NCI-H510A (cell line): ENCODE results near the gene FAM168A.

Experiments used
- DNase-seq: peaks from one replicate; lab custom pipeline; 2025; lab: John Stamatoyannopoulos, UW

FAM168A gene

DNA sequence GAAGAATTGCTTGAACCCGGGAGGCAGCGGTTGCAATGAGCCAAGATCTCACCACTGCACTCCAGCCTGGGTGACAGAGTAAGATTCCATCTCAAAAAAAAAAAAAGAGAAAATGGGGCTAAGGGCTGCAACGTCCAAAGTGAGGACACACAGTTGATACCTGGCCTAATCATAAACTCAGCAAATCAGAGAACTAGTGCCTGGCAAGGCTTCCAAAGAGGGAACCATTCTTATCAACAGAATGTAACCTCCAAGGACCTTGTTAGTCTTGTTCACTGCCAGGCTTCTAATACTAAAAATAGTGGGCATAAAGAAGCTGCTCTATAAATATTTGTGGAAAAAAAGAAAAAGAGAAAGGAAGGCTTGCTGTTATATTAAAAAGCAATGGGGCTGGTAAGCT lies 42.3 kb downstream of the FAM168A start:
- no peak for DNase-seq

DNA sequence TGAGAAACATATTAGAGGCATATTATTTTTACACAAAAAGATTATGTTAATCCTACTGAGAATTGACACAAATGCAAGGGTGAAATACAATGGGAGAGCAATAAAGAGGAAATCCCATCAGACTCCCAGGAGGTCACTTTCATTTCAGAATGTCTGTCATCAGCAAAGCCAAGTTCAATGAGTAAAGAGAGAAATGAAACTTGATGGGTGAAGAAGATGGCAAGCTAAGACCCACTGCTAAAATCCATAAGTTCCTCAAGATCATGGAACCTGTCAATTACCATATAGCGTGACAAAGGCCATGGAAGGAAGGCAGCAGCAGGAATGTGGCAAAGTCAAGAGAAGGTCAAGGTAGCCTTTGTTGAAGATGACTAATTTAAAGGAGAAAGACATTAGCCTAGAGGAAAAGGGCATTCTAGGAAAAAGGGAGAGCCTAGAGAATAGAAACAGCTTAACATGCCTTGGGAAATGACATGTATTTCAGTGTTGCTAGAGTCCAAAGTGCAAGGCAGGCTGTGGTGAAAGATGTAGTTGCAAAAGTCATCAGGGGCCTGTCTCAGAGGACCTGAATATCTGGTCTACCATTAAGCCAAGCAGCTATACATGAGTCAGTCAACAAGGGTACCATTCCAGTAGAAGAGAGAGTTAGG lies 43.1 kb downstream of the FAM168A start:
- DNase-seq: no peak

DNA sequence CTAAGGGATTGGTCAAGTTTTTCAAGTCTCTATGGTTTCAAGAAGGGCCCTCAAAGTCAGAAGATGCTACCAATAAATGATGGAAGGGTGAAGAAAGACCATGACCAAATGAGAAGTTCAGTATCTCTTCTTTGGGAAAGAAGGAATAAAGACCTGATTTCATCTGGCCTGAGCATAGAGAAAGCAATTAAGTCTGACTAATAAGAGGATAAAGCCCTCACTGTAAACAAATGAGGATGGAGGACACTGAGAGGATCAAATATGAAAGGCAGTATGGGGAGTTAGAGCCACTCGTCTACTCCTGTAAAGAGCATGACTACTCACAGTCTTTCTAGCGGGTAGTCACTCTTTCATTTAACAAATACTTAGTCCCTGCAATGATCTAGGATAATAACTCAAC lies 44.6 kb downstream of the FAM168A start:
- DNase-seq: no peak

DNA sequence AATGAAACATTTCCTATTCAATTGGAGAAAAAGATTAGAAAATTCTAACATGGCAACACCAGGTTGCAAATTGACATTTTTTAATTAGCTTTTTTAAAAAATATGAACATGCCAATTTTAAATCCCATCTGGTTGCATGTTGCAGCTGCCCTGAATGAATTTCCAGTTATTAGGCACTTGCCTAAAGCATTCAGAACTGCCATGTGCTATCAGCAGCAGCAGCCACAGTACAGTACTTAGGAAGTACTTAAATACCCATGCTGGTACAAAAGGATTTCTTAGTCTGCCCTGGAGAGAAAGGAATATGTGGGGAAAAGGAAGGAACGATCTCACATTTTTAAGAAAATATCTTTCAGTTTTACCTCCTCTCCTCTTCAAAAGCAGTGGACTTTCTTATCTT lies 46.2 kb downstream of the FAM168A start:
- no peak for DNase-seq

DNA sequence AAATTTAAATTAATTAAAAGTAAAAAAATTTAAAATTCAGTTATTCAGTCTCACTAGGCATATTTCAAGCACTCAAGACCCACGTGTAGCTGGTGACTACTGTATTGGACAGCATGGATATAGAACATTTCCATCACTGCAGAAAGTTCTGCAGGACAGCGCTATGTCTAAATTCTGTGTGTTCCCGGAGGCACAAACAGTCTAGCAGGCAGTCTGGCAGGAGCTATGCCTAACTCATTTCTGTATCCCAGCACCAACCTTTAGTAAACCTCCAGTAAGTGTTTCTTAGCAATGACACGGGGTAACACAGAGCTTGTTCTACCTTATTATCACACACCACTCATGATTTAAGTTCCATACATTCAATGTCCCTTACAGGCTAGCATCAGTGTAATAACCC lies 48.5 kb downstream of the FAM168A start:
- DNase-seq: no peak

DNA sequence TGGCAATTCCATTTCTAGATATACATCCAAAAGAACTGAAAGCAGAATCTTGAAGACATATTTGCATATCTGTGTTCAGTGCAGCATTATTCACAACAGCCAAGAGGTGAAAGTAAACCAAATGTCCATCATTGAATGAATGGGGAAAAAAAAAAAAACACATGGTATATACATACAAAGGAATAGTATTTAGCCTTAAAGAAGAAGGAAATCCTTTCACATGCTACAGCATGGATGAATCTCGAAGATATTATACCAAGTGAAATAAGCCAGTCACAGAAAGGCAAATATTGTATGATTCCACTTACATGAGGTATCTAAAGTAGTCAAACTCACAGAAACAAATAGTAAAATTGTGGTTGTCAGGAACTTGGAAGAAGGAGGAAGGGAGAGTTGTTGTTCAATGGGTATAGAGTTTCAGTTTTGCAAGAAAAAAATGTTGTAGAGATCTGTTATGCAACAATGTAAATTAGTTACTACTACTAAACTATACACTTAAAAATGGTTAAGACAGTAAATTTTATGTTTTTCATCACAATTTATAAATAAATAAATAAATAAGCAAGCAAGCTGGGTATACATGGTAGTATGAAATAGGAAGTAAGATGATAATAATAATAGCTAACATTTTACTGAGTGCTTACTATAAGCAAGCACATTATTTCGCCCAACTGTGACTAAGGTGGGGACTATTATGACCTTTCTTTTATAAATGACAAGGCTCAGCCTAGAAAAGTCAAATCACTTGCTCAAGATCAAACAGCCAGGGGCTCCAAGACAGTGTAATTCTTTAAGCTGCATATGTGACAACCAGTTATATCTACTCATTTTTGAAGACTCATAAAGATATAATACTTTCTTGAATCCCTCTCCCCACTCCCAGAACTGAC lies 50.0 kb downstream of the FAM168A start:
- DNase-seq: no peak

DNA sequence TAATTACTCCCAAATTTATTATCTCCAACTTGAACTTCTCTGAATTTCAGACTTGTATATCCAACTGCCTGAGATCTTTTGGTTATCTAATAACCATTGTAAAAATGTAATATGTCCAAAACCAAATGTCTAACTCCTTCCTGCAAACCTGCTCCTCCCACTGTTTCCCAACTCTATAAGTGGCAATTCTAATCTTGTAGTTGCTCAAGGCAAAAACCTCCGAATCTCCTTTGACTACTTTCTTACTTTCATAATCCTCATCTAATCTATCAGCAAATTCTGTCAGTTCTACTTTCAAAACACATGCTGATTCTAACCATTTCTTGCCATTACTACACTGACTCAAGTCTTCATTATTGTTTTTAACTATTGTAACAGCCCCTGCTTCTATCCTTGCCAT lies 55.7 kb downstream of the FAM168A start:
- DNase-seq: no peak

DNA sequence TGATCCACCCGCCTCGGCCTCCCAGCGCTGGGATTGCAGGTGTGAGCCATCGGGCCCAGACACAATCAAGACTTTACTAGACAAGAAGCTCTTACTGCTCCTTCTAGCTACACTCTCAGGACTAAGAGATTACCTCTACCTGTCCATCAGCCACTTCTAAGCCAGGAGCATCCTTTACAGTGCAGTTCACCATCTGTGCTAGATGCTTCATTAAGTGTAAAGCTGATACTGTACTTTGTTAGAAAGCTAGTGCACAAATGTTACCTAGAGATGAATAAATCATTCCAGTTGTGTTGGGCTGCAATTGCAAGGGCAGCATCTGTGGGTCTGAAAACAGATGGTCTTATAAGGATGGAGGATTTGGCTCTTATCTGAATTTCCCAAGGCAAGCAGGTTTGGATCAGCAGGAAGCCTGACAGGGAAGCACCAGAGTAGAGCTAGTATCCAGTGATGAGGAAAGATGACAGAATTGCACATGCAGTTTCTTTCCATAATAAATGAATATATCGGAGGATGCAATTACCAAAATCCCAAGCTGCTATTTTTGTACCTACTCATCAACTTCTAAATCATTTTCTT lies 58.3 kb downstream of the FAM168A start:
- no peak for DNase-seq

DNA sequence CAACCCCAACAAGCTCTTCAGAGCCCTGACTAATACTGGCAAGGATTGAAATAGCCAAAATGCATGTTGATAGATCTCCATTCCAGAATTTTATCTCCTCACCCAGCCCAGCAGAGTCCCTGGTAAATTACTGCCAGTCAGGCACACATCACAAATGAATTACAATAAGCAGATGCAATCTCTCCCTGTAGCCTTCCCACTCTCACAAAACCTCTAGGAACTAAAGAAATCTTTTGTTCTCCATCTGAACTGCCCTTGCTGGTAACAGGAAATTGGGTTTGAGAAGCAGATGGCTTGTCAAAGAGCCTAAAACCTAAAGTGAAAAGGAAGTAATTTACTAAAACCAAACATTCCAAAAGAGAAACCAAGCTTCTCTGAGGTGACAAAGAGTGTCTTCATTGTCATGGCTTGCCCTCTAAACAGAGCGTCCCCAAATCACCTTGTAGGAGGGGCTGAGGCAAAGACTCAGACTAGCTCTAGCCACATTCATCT lies 59.5 kb downstream of the FAM168A start:
- no peak for DNase-seq

DNA sequence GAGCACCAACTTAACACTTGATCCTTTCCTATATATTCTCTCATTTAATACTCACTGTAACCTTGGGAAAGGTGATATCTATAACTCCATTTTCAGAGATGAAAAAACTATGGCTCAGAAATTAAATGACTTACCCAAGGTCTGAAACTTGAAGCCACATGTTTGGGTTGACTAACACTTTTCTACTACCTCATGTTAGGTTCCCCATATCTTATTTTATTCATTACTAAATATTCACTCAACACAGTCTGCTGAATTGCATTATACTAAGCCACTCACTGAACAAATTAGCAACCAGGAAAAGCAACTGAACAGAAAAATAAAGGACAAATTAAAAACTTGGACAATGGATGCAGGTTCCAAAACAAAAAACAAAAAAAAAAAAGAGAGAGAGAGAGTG lies 59.9 kb downstream of the FAM168A start:
- DNase-seq: no peak

DNA sequence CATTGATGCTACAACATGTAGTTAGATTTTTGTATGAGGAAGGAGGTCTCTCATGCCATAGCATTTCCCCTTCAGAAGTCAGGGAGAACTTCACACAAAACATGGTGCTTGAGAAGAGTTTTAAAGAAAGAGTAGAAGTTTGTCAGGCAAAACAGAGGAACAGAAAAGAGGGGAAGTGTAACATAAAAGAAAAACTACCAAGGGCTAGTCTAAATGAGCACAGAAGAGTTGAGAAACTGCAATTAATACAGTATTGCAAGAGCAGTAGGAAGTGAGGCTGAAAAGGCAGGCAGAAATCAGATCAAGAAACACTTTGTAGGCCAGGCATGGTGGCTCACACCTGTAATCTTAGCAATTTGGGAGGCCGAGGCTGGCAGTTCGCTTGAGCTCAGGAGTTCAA lies 61.0 kb downstream of the FAM168A start:
- no peak for DNase-seq

DNA sequence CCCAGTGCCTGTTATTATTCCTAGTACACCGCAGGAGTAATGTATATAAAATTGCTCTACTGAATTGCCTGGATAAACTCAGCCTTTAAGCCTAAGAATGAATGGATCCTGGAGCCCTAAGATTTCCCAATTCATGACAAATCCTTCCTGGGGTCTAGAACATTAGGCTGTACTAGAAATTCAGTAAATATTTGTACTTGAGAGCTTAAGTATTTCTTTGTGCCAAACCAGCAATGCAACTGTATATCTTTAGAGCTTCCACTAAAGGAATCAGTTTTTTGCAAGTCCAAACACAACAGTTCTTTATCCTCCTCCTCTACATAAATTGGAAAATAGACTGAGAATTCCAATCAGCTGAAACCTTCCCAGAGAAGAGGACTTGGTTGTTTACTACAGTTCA lies 65.6 kb downstream of the FAM168A start:
- no peak for DNase-seq

DNA sequence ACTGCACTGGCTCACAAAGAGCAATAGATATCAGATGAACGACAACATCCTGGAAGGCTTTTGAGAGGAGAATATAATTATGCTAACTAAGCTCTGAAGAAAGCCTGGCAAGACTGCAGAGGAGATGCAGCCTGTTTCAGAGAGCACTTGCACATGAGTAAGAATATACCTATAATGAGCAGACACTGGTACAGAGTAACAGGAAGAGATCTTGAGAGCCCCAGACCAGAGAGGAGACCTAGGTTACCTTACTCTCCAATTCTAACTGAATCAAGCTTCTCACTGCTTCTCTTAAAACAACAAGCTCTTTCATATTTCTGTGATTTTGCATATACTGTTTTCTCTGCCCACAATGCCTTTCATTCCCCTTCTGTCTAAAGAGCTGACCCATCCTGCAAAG lies 66.5 kb downstream of the FAM168A start:
- DNase-seq: no peak

DNA sequence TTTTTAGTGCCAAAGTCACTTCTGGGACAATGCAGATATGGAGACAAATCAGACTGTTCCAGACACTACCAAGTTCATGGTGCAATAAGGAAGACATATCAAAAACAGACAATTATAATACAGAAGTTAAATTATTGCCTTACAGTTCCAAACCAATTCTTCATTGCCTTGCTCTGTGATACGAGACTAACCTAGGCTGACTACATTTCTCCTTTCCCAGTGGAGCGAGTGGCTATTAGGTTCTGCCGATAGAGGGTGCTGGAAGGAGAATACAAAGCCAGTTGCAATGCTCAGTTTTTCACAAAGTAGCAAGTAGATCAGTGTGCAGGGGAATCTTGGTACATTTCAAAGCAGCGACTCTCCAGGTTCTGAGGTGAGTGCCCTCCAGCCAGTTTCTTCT lies 67.8 kb downstream of the FAM168A start:
- DNase-seq: no peak

DNA sequence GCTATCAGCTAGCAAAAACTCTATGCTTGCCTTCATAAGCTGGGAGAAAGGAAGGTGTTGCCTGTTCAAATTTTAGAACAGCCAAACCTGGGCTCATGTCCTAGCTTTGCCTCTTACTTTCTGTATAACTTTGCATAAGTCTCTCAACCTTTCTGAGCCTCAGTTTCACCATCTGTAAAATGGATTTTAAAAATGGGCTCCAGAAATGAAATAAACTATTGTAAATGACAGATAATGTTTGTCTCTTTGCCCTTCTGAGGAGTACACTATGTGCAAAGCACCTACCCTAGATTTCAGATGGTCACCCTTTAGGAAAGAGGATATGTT lies 68.7 kb downstream of the FAM168A start:
- no peak for DNase-seq

DNA sequence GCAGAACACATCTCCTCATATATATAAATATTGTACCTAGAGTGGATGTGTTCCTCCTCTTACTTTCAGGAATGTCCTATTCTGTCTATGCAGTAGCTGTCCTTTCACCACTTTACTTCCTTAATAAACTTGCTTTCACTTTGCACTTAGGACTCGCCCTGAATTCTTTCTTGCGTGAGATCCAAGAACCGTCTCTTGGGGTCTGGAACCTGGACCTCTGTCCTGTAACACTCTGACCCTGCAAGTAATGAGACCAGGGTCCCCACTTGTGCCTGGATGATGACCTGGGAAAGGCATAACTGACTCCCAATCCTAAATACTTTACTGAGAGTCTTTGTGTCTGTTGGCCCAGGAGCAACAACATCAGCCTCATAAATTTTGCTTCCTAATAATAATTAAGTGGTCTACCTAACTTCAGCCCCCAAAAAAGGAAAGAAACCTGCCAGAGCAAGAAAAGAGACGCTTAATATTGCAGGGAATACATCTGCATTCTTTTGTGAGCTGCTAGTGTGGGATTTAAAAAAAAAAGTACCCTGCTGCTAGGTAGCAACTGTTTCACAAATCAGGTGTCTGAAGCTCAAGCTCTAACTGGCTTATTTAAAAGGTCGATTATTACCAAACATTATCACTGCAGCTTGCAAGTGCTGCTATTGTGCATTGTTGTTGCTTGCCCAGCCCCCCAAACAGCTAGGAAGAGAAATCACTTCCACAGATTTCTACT lies 69.3 kb downstream of the FAM168A start:
- DNase-seq: no peak

DNA sequence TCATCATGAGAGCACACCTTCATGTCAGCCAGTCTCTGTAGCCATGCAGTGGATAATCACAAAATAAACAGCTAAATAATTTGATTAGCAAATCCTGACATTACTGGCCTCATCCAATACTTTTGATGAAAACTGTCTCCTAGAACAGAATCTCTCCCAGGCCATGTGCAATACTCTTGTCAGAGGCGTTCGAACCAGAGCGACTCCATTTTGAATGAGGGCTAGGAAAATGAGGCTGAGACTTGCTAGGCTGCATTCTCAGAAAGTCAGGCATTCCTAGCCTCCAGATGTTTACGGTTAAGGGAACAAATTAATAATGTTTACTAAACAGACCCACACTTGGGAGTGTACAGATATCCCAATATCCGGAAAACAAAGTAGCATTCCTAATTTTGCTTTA lies 69.9 kb downstream of the FAM168A start:
- DNase-seq: no peak

DNA sequence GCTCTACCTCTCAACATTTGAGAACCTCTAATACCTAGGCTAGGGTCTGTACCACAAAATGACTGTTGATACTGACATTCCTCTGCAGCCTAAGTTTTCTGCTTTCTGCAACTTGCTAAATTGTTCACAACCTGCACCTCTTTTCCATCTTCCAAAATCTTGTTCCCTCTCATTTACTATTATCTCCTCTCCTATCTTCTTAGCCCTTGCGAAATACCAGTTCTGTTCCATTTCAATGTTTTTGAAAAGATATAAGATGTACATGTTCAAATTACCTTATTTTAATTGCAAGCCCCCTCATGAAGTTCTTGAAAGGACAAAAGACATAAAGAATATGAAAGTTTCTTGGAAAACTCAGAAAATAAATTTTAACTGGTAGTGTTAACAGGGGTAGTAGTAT lies 72.3 kb downstream of the FAM168A start:
- no peak for DNase-seq

DNA sequence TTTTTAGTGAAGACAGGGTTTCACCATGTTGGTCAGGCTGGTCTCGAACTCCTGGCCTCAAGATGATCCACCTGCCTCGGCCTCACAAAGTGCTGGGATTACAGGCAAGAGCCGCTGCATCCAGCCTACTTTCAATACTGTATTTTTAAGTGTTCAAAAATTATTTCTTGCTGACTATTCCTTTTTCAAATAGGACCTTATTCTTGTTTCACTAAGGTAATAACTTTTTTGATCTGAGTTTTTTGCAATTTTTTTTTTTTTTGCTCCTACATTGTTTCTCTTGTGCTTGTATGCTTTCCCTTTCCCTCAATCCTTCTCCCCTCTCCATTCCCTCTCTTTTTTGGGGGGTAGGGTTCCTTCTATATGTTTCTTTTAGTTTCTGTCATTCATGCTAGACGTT lies 73.1 kb downstream of the FAM168A start:
- DNase-seq: no peak

DNA sequence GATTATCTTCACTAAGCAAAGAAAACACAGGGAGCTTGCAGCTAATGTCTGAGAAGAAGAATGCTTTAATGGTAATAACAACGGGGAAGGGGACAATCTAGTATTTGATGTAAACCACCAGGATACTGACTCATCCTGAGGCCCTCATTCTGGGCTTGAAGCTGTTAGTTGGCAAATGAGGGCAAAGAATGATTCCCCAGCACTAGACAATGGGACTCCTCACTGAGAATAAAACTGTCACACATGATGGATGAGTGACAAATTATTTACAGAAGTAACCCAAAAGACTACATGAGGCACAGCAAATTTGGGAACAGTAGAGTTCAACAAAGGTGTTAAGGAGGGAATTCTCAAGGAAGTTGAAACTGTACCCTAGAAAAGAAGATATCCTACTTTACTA lies 76.3 kb downstream of the FAM168A start:
- no peak for DNase-seq

DNA sequence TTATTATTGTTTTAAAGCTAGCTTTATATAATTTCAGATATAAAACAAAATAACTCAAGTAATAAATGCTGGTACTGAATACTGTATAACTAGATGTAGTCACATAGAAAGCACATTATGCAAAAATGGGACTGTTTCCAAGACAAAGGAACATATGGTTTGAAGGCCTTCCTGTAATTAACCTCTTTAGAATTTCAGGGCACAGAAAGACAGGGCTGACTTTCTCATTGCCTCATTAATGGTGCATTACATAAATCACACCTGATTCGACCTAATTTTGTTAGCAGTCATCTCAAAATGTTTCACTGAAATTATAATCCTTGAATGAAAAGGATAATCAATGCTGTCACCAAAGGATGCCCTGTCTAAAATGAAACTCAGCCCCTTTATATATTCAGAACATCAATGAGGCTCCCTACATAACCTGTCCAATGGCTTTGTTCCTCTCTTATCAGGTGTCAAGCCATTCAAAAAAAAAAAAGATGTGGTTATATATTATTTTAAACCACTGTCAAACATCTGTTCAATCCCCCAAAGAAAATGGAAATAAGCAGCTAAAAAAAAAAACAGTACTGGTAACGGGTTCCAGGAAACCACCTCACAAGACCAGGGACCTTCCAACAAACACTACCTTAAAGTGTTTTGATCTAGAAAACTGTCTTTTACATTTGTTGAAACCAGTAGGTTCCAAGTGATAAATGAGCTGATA lies 77.4 kb downstream of the FAM168A start:
- no peak for DNase-seq

DNA sequence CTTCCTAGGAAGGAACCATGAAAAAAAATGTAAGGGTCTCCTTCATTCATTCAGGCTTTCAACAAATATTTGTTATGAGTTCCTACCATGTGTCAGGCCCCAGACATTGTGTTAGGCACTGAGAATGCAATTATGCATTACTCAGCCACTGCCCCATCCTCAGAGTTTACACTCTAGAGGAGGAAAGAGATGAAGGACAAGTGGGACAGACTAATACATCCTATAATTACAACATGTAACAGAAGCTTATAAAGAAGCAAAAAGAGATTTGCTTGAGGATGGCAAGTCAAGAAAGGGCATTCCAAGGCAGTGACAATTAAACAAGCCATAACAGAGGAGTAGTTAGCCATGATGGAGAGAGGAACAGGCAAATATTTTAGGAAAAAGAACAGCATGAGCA lies 78.6 kb downstream of the FAM168A start:
- DNase-seq: no peak
